OCI-LY3 (cell line): ENCODE results near the gene SAMM50.

Experiments
- EZH2phosphoT487 ChIP-seq: fragments of 200-600 bp; shearing (Covaris generic); IDR thresholded peaks from 2 replicates; pipeline ENCODE4 v1.6.1; 2018; ENCODE audit warnings: antibody characterized with exemption, mixed run types, low read depth
- TF ChIP-seq, protein P1 (sequence below): fragments of 200-600, 300-600 bp; sonication (generic); IDR thresholded peaks from 2 replicates; pipeline ENCODE4 v1.5.1; 2014; ENCODE audit warnings: antibody characterized with exemption, low read length, low read depth

- TF ChIP-seq, protein P1, sequence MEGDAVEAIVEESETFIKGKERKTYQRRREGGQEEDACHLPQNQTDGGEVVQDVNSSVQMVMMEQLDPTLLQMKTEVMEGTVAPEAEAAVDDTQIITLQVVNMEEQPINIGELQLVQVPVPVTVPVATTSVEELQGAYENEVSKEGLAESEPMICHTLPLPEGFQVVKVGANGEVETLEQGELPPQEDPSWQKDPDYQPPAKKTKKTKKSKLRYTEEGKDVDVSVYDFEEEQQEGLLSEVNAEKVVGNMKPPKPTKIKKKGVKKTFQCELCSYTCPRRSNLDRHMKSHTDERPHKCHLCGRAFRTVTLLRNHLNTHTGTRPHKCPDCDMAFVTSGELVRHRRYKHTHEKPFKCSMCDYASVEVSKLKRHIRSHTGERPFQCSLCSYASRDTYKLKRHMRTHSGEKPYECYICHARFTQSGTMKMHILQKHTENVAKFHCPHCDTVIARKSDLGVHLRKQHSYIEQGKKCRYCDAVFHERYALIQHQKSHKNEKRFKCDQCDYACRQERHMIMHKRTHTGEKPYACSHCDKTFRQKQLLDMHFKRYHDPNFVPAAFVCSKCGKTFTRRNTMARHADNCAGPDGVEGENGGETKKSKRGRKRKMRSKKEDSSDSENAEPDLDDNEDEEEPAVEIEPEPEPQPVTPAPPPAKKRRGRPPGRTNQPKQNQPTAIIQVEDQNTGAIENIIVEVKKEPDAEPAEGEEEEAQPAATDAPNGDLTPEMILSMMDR = peak; percentile 84
- no peak for TF ChIP-seq EZH2phosphoT487
Observed at GRCh38 chr22:43945632-43946383, 9.4 kb upstream of the SAMM50 start.
